Osteocyte (in vitro differentiated cells): ENCODE results near the gene NUDCD3. TPM values are rescaled to one million over a fixed set of nuclear protein-coding genes. Genes with fewer than 3 reads are reported as not detected.
"Not testable (repeated sequence)": the region's sequence is repeated elsewhere in the genome, so short reads cannot be mapped to it uniquely, and the experiment has no call there.

Experiments
- DNase-seq: peaks from one replicate; pipeline ENCODE4 v3.0.0; 2021; ENCODE audit warnings: mixed read lengths; ENCODE audit not compliant: unreplicated experiment; ENCODE audit errors: extremely low spot score
- H3K27ac Mint-ChIP-seq: one replicate; pipeline ENCODE4 v1.8.0; 2021; ENCODE audit warnings: mild to moderate bottlenecking, mixed read lengths; ENCODE audit not compliant: unreplicated experiment
- H3K27me3 Mint-ChIP-seq: one replicate; pipeline ENCODE4 v1.8.0; 2021; ENCODE audit warnings: mixed read lengths; ENCODE audit not compliant: unreplicated experiment
- H3K36me3 Mint-ChIP-seq: one replicate; pipeline ENCODE4 v1.8.0; 2021; ENCODE audit warnings: mixed read lengths; ENCODE audit not compliant: unreplicated experiment
- H3K4me1 Mint-ChIP-seq: one replicate; pipeline ENCODE4 v1.8.0; 2021; ENCODE audit warnings: mixed read lengths; ENCODE audit not compliant: unreplicated experiment
- H3K4me3 Mint-ChIP-seq: one replicate; pipeline ENCODE4 v1.8.0; 2021; ENCODE audit warnings: mild to moderate bottlenecking, moderate library complexity, mixed read lengths; ENCODE audit not compliant: unreplicated experiment
- H3K9me3 Mint-ChIP-seq: one replicate; pipeline ENCODE4 v1.8.0; 2021; ENCODE audit warnings: mixed read lengths; ENCODE audit not compliant: unreplicated experiment
- total RNA-seq: library from RNA; stranded (reverse); gene quantifications from 2 replicates; pipeline ENCODE4 v1.2.1, GENCODE V29; 2021
- TF ChIP-seq, protein P1 (sequence below): fragments of 200-600 bp; sonication (generic); IDR thresholded peaks from 2 replicates; pipeline ENCODE4 v1.5.0; 2021; ENCODE audit warnings: antibody characterized with exemption, mild to moderate bottlenecking, moderate library complexity

Gene NUDCD3
- total RNA-seq, 1 donor from 2014 or later = 112 TPM

DNA sequence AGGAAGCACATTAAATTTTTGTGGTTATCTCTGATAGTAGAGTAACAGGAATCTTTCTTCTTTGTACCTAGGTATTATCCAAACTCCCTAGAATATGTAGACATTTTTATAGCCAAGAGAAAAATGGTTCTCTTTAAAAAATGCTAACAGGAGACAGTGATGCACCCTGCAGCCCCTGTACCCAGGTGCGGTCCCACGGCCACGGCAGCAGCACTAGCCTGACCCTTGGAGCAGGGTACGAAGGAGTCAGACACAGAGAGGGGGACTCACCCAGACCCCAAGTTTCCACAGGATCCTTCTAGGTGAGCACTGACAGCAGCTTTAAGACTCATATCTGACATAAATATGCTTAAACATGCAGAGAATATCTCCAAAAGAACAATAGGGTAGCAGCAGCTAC, 60.4 kb downstream of the NUDCD3 start:
- H3K27me3 Mint-ChIP-seq = no peaks in the 10 kb centered on the region
- H3K36me3 Mint-ChIP-seq = peaks cover 14% of the 10 kb centered on the region
- no peak overlapping the region for H3K27ac Mint-ChIP-seq
- TF ChIP-seq, protein P1, sequence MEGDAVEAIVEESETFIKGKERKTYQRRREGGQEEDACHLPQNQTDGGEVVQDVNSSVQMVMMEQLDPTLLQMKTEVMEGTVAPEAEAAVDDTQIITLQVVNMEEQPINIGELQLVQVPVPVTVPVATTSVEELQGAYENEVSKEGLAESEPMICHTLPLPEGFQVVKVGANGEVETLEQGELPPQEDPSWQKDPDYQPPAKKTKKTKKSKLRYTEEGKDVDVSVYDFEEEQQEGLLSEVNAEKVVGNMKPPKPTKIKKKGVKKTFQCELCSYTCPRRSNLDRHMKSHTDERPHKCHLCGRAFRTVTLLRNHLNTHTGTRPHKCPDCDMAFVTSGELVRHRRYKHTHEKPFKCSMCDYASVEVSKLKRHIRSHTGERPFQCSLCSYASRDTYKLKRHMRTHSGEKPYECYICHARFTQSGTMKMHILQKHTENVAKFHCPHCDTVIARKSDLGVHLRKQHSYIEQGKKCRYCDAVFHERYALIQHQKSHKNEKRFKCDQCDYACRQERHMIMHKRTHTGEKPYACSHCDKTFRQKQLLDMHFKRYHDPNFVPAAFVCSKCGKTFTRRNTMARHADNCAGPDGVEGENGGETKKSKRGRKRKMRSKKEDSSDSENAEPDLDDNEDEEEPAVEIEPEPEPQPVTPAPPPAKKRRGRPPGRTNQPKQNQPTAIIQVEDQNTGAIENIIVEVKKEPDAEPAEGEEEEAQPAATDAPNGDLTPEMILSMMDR = no peak
- DNase-seq = no peak
- no peaks in the 10 kb centered on the region for H3K9me3 Mint-ChIP-seq
- no peaks in the 10 kb centered on the region for H3K4me1 Mint-ChIP-seq
- no peak overlapping the region for H3K4me3 Mint-ChIP-seq

DNA sequence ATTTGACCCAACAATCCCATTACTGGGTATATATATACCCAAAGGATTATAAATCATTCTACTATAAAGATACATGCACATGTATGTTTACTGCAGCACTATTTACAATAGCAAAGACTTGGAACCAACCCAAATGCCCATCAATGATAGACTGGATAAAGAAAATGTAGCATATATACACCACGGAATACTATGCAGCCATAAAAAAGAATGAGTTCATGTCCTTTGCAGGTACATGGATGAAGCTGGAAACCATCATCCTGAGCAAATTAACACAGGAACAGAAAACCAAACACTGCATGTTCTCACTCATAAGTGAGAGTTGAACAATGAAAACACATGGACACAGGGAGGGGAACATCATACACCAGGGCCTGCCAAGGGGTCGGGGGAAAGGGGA, 65.7 kb downstream of the NUDCD3 start:
- not testable (repeated sequence) for H3K4me1 Mint-ChIP-seq, H3K9me3 Mint-ChIP-seq, H3K27ac Mint-ChIP-seq, H3K4me3 Mint-ChIP-seq, DNase-seq, H3K27me3 Mint-ChIP-seq
- H3K36me3 Mint-ChIP-seq = peaks cover 32% of the 10 kb centered on the region

DNA sequence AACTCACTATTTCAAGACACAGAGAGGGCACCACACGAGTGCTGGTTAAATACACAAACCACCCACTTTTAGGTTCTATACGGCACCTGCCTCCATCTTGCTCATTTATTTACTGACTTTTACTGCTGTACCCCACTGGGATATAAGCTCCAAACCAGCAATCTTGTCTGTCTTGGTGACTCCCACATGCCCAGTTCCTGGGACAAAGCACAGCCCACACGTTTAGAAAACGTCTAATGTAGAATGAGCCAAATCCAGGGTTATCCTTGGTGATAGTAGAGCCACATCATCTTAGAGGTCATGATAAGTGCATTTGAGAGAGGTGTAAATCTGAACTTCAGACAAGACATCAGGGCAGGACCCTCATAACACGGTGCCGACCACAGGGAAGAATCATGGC, 73.5 kb downstream of the NUDCD3 start:
- Mint-ChIP-seq H3K36me3 (peaks cover 21% of the 10 kb centered on the region), H3K9me3 (peaks cover 2% of the 10 kb centered on the region), H3K4me3 (no peak overlapping the region), H3K4me1 (peaks cover 2% of the 10 kb centered on the region), H3K27me3 (no peaks in the 10 kb centered on the region), H3K27ac (no peak overlapping the region)
- no peak for DNase-seq
- TF ChIP-seq, protein P1 = no peak

DNA sequence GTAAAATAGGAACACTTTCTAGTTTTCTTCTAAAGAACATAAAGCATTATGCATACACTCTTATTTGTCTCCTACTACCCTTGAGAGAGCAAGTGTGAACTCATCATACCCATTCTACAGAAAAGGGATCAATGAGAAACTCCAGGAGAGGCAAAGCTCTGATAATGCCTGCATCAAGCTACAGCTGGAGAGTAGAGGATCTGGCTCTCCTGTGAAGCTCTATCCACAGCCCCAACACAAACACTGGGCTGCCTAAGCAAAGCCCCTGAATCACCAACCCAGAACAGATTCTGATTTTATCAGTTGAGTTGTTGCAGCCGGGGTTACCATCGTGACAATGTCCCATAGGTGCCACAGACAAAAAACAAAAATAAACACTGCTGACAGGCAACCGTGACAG, 74.9 kb downstream of the NUDCD3 start:
- TF ChIP-seq, protein P1 = no peak
- DNase-seq = no peak
- H3K9me3 Mint-ChIP-seq = peaks cover 12% of the 10 kb centered on the region
- H3K4me1 Mint-ChIP-seq = peaks cover 2% of the 10 kb centered on the region
- H3K27me3 Mint-ChIP-seq = no peaks in the 10 kb centered on the region
- no peak overlapping the region for H3K27ac Mint-ChIP-seq
- H3K36me3 Mint-ChIP-seq = peaks cover 29% of the 10 kb centered on the region
- no peak overlapping the region for H3K4me3 Mint-ChIP-seq

DNA sequence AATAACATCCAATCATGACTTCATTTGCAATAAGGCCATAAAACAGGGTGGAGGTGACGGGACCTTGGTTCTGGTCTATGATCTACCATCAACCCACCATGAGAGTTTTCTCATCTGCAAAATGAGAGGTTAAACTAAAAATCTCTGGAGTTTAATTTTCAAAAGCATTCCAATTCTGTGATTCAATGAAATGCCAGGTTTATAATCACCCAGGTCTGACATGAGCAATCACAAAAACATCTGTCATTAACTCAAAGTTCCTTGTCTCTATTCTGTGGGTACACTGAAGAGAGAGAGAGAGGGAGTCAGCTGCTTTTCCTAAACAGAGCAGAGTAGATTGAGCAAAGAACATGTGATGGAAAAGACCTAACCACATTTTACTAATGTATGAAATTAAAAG, 75.4 kb downstream of the NUDCD3 start:
- Mint-ChIP-seq H3K9me3 (peaks cover 12% of the 10 kb centered on the region), H3K27ac (no peak overlapping the region), H3K27me3 (no peaks in the 10 kb centered on the region), H3K36me3 (peaks cover 25% of the 10 kb centered on the region), H3K4me3 (no peak overlapping the region), H3K4me1 (peaks cover 2% of the 10 kb centered on the region)
- TF ChIP-seq, protein P1 = no peak
- DNase-seq = no peak

DNA sequence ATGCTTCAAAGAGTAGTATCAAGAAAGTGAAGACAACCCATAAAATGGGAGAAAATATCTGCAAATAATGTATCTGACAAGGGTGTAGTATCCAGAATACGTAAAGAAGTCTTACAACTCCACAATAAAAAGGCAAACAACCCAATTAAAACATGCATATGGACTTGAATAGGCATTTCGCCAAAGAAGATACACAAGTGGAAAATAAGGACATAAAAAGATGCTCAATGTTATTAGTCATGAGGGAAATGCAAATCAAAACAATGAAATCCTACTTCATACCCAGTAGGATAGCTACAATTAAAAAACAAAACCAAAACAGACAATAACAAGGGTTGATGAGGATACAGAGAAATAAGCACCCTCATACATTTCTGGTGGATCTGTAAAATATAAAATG, 79.2 kb downstream of the NUDCD3 start:
- Mint-ChIP-seq H3K27me3 (no peaks in the 10 kb centered on the region), H3K4me3 (no peak overlapping the region), H3K27ac (no peak overlapping the region), H3K4me1 (peaks cover 25% of the 10 kb centered on the region), H3K36me3 (peaks cover 26% of the 10 kb centered on the region), H3K9me3 (peaks cover 16% of the 10 kb centered on the region)
- no peak for DNase-seq
- TF ChIP-seq, protein P1 = no peak
